Psoas muscle (tissue), 8 donors: ENCODE results near the gene LECT2. TPM values are rescaled to one million over a fixed set of nuclear protein-coding genes. Genes with fewer than 3 reads are reported as not detected.

Experiments
- ATAC-seq, 4 donors: fragments of 200-7000 bp; cut with Tn5 transposase; one replicate each; pipeline ENCODE4 v1.9.1; 2020; ENCODE audit warnings: moderate library complexity in 3 of 4, mild to moderate bottlenecking in 2 of 4
- DNase-seq, 2 donors: peaks; one replicate each; pipeline ENCODE4 v3.0.0-alpha.2; 2020
- H3K27ac ChIP-seq: fragments of 200-600 bp; one replicate; pipeline ENCODE4 v1.8.0; 2022
- H3K27me3 ChIP-seq, 3 donors: fragments of 200-600 bp in 1 of 3; one replicate each; pipeline versions ENCODE4 v1.6.1 to v1.8.0; 2013 to 2022; ENCODE audit warnings: low read length in 2 of 3, mild to moderate bottlenecking in 2 of 3, moderate library complexity in 1 of 3; ENCODE audit not compliant: insufficient read depth in 3 of 3
- H3K36me3 ChIP-seq, 2 donors: fragments of 200-600 bp in 1 of 2; one replicate each; pipeline versions ENCODE4 v1.6.1 to v1.8.0; 2013 to 2022; ENCODE audit warnings: low read depth in 1 of 2, mild to moderate bottlenecking in 1 of 2, moderate library complexity in 1 of 2; ENCODE audit not compliant: insufficient read depth in 1 of 2
- H3K4me1 ChIP-seq: fragments of 200-600 bp; one replicate; pipeline ENCODE4 v1.8.0; 2022
- H3K4me3 ChIP-seq: fragments of 200-600 bp; one replicate; pipeline ENCODE4 v1.8.0; 2022; ENCODE audit warnings: mild to moderate bottlenecking
- H3K9me3 ChIP-seq: fragments of 200-600 bp; one replicate; pipeline ENCODE4 v1.8.0; 2022
- CTCF ChIP-seq: fragments of 200-600 bp; IDR thresholded peaks from one replicate; pipeline ENCODE4 v1.8.0; 2022; ENCODE audit warnings: antibody characterized with exemption
- WGBS, 3 donors: extraction: QIAGEN DNeasy Blood & Tissue Kit; methylation state at CpG; one replicate each; pipeline versions ENCODE4 v1.1.6 to v1.1.7; 2013; 5-methylcytosine and 5-hydroxymethylcytosine counted together
- intact Hi-C, 2 donors: fragments of 100-400 bp; cut with DNase I; formaldehyde crosslinking; loops; one replicate each; pipeline versions ENCODE4 v1.11.0 to v1.14.2; 2022
- polyA plus RNA-seq, 3 donors: library from polyadenylated mRNA; stranded (reverse); fragments of 200-250 nt; gene quantifications; one replicate each; pipeline ENCODE4 v1.2.3, GENCODE V29; 2013
- total RNA-seq, 4 donors: library from RNA; stranded (reverse); fragmentation: NEBNext Ultra II Directional in 2 of 4; extraction: Animal tissue kit (Norgen Biotek cat#: 25700) in 2 of 4; gene quantifications; one replicate each; pipeline versions ENCODE4 v1.2.1 to v1.2.4, GENCODE V29; 2021 to 2023
- donor health status: healthy with polysubstance abuse.
- donor health status: DM: no; HTN: no; CAD: no; lungs with moderate emphysema.
- donor health status: Bipolar disorder and iron deficiency.
- donor health status: healthy.
- donor health status: DM: yes; HTN: yes; CAD: no.
- donor health status: DM: no; HTN: no; CAD: no.
- donor health status: DM: no; HTN: no; CAD: no.
- donor health status: DM: yes; HTN: yes; CAD: no.

The LECT2 gene
- total and polyA plus RNA-seq, 7 donors, result not detected

GRCh38 chr5:135898651-135899050 lies 56.1 kb downstream of the LECT2 start:
- H3K27me3 ChIP-seq, result peaks cover 0 to 12% (median 0%) of the 10 kb centered on the region in 3 donors
- no peak overlapping the region for H3K4me3 ChIP-seq
- H3K36me3 ChIP-seq, result no peaks in the 10 kb centered on the region
- H3K9me3 ChIP-seq, result no peaks in the 10 kb centered on the region
- H3K4me1 ChIP-seq, result no peaks in the 10 kb centered on the region
- no peak for DNase-seq
- H3K27ac ChIP-seq, result no peak overlapping the region
- intact Hi-C loops, result loop anchor here in 1 of 2 donors (10.0 kb wide), 1 partner anchor 166 kb away; no protein-coding TSS in a partner anchor
- ATAC-seq, result no peak
- TF ChIP-seq CTCF, result no peak
- 78 to 81% (median 80%) methylated on average over 6 of the region's 6 CpGs for WGBS, 3 donors

Other genes with a start within 250 kb of the LECT2 start
- 1 to 10 TPM in 3 of 4 donors, not detected in 1; 1.7 to 9.5 (median 3.6) TPM for gene SLC25A48, start 120.3 kb downstream of the LECT2 start, total RNA-seq
- gene SLC25A48, start 120.3 kb downstream of the LECT2 start, polyA plus RNA-seq, result 1 to 10 TPM; 5.6 to 9.6 (median 5.6) TPM
- not detected for gene IL9, start 59.1 kb downstream of the LECT2 start, total RNA-seq
- not detected for gene IL9, start 59.1 kb downstream of the LECT2 start, polyA plus RNA-seq
- 10 to 100 TPM; 24.4 to 35.9 (median 30.3) TPM for gene TGFBI, start 74.0 kb upstream of the LECT2 start, total RNA-seq
- gene TGFBI, start 74.0 kb upstream of the LECT2 start, polyA plus RNA-seq, result 10 to 100 TPM; 18.8 to 28.3 (median 20.9) TPM
- gene SMAD5, start 177.9 kb upstream of the LECT2 start, total RNA-seq, result 10 to 100 TPM; 35.8 to 49.6 (median 39.8) TPM
- gene SMAD5, start 177.9 kb upstream of the LECT2 start, polyA plus RNA-seq, result 10 to 100 TPM in 1 of 3 donors, 1 to 10 TPM in 2; 9.2 to 22.5 (median 9.8) TPM
- under 1 TPM in 2 of 4 donors, not detected in 2; 0.36 to 0.82 TPM for gene SMIM32, start 238.2 kb upstream of the LECT2 start, total RNA-seq
- under 1 TPM in 2 of 3 donors, not detected in 1; 0.06 to 0.10 TPM for gene SMIM32, start 238.2 kb upstream of the LECT2 start, polyA plus RNA-seq